Measurements from ENCODE around the gene PSMC3. TPM values are rescaled to one million over a fixed set of nuclear protein-coding genes. Genes with fewer than 3 reads are reported as not detected.

The PSMC3 gene
- total RNA-seq, 2 donors from 2014 or later: 99.2 to 133 TPM

- TF ChIP-seq CTCF (IDR thresholded peaks at IDR 0.05): no peak
- TF ChIP-seq POLR2A (IDR thresholded peaks at IDR 0.05): no peak
- no peak for TF ChIP-seq POLR2AphosphoS5 (IDR thresholded peaks at IDR 0.05)
- no peak for DNase-seq (ENCODE audit: low spot score)
- intact Hi-C loops (cut with DNase I): no loop called here
- no peaks in the 10 kb centered on the region for H3K9me3 ChIP-seq
- 80% methylated on average over 3 of the region's 3 CpGs for WGBS
- H3K36me3 ChIP-seq: no peaks in the 10 kb centered on the region
- no peak overlapping the region for H3K27ac ChIP-seq
- H3K4me1 ChIP-seq (replicated peaks): peaks cover 6% of the 10 kb centered on the region
- H3K4me3 ChIP-seq: no peak overlapping the region
- H3K27me3 ChIP-seq (replicated peaks; ENCODE audit: insufficient read depth): no peaks in the 10 kb centered on the region
Measured at GRCh38 chr11:47396049-47396320, 30.3 kb downstream of the PSMC3 start.

- intact Hi-C loops (cut with DNase I): no loop called here
- peaks cover under 1% of the 10 kb centered on the region for H3K4me1 ChIP-seq (replicated peaks)
- TF ChIP-seq CTCF (IDR thresholded peaks at IDR 0.05): no peak
- no peak for TF ChIP-seq POLR2A (IDR thresholded peaks at IDR 0.05)
- no peak for TF ChIP-seq POLR2AphosphoS5 (IDR thresholded peaks at IDR 0.05)
- DNase-seq (ENCODE audit: low spot score): no peak
- H3K4me3 ChIP-seq: no peak overlapping the region
- peak overlapping the region; percentile 15 to 51 for H3K27ac ChIP-seq
- H3K9me3 ChIP-seq: no peaks in the 10 kb centered on the region
- no peaks in the 10 kb centered on the region for H3K36me3 ChIP-seq
- 78% methylated on average over 25 of the region's 25 CpGs for WGBS
- no peaks in the 10 kb centered on the region for H3K27me3 ChIP-seq (replicated peaks; ENCODE audit: insufficient read depth)
Measured at GRCh38 chr11:47395223-47396048, 30.8 kb downstream of the PSMC3 start.

GRCh38 chr11:47394322-47395222 is 31.7 kb downstream of the PSMC3 start:
- Histone ChIP-seq H3K4me3 (no peak overlapping the region), H3K4me1 (replicated peaks) (no peaks in the 10 kb centered on the region), H3K27ac (peak overlapping the region; percentile 15 to 51), H3K9me3 (no peaks in the 10 kb centered on the region), H3K27me3 (replicated peaks; ENCODE audit: insufficient read depth) (no peaks in the 10 kb centered on the region), H3K36me3 (no peaks in the 10 kb centered on the region)
- DNase-seq (ENCODE audit: low spot score): no peak
- 75% methylated on average over 39 of the region's 39 CpGs for WGBS
- intact Hi-C loops (cut with DNase I): no loop called here
- TF ChIP-seq POLR2AphosphoS5 (IDR thresholded peaks at IDR 0.05): no peak
- TF ChIP-seq POLR2A (IDR thresholded peaks at IDR 0.05): no peak
- TF ChIP-seq CTCF (IDR thresholded peaks at IDR 0.05): no peak

GRCh38 chr11:47394050-47394321 is 32.3 kb downstream of the PSMC3 start:
- intact Hi-C loops (cut with DNase I): no loop called here
- peak overlapping the region in 1 of 2 donors; percentile 51 for H3K27ac ChIP-seq
- H3K27me3 ChIP-seq (replicated peaks; ENCODE audit: insufficient read depth): no peaks in the 10 kb centered on the region
- no peak for DNase-seq (ENCODE audit: low spot score)
- no peaks in the 10 kb centered on the region for H3K36me3 ChIP-seq
- H3K4me1 ChIP-seq (replicated peaks): no peaks in the 10 kb centered on the region
- H3K9me3 ChIP-seq: no peaks in the 10 kb centered on the region
- WGBS: 82% methylated on average over 9 of the region's 9 CpGs
- TF ChIP-seq POLR2A (IDR thresholded peaks at IDR 0.05): no peak
- H3K4me3 ChIP-seq: no peak overlapping the region

- Histone ChIP-seq H3K4me1 (replicated peaks) (no peaks in the 10 kb centered on the region), H3K36me3 (no peaks in the 10 kb centered on the region), H3K4me3 (no peak overlapping the region), H3K27me3 (replicated peaks; ENCODE audit: insufficient read depth) (no peaks in the 10 kb centered on the region), H3K27ac (no peak overlapping the region), H3K9me3 (no peaks in the 10 kb centered on the region)
- DNase-seq (ENCODE audit: low spot score): no peak
- TF ChIP-seq CTCF (IDR thresholded peaks at IDR 0.05) (no peak), POLR2A (IDR thresholded peaks at IDR 0.05) (no peak), POLR2AphosphoS5 (IDR thresholded peaks at IDR 0.05) (no peak)
- 76% methylated on average over 15 of the region's 20 CpGs for WGBS
- intact Hi-C loops (cut with DNase I): no loop called here
Measured at GRCh38 chr11:47393163-47394049, 32.8 kb downstream of the PSMC3 start.
